HL-60/S4 treated with phorbol 12-myristate 13-acetate at 8.2 ng/mL for 4 days and 3 days (cell line): Measurements from ENCODE around the gene DPYSL5.

ENCODE experiments used
- in situ Hi-C: fragments of 300-500 bp; cut with MboI; formaldehyde crosslinking; loops from 2 replicates; pipeline ENCODE4 v1.15.0; 2022; ENCODE audit warnings: low sequenced_read_pairs

DPYSL5 gene

DNA sequence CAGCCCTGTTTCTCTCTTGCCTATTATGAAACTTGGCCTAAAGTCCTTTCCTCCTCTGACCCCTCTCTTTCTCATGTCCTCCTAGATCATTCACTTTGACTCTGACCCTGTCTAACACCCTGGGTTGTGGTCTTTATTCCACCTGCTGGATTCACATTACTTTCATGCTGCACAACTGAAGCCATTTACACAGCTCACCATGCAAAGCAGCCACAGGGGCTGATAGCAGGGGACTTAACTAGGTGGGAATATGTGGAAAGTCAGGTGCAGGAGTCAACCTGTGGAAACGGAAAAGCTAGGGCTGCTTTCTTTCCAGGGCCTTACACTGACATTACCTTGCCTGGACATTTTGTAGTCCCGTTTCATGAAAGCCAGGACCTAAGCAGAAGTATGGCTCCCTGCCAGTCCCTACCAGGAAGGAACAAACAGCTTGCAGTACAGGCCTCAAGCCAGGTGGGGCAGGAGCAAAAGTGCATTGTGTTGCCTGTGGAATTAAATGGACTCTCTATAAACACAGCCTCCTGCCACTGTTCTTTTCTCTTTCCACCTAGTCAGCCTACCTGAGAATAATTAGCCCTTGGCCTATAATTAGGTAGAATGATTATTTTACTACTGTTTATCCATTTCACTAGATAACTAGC is 134.3 kb downstream of the DPYSL5 start:
- in situ Hi-C loops: no loop called here

DNA sequence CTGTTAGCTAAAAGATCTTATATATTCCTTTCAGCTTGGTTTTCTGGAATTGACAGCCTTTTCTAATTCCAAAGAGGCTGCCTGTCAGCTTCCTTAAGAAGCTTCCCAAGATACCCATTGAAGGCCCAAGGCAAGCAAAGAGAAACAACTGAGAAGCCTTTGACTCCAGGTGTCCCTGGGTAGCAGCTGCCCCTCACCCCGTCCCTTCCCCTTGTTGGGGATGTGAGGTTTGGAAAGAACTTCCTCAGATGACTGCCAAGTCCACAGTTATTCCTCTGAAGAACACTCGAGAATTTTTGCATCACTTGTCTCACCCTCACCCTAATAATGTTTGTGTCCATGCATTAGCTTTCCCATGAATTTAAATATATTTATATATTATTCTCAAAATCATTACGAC is 135.8 kb downstream of the DPYSL5 start:
- in situ Hi-C loops: no loop called here

DNA sequence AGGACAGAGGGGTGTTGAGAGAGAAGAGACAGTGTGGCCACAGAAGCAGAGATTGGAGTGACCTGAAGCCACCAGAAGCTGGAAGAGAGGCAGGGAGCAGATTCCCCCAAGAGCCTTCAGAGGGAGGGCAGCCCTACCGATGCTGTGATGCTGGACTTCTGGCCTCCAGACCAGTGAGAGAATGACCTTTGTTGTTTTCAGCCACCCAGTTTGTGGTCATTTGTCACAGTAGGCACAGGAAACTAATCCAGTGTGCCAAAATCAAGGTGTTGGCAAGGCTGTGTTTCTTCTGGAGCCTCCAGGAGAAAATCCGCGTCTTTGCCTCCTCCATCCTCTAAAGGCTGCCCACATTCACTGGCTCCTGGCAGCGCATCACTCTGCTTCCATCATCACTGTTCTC is 137.9 kb downstream of the DPYSL5 start:
- in situ Hi-C loops: no loop called here

DNA sequence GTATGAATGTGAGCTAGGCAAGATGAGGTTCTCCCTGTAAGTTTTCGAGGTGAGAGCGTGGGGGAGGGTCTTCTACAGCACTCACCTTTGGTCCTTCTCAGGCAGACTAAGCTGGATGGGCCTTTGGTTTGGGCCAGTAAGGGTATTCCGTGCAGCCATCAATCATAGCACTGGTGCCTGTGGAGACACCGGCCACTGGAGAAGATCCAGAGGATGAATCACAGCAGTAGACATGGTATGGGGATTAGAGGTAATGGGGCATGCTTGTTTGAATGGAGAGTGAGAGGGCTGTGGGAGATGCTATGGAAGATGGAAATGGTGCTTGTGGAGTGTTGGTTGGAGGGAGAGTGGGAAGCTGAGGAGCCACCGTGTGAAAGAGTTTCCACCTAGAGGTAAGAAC is 138.6 kb downstream of the DPYSL5 start:
- in situ Hi-C loops: no loop called here

DNA sequence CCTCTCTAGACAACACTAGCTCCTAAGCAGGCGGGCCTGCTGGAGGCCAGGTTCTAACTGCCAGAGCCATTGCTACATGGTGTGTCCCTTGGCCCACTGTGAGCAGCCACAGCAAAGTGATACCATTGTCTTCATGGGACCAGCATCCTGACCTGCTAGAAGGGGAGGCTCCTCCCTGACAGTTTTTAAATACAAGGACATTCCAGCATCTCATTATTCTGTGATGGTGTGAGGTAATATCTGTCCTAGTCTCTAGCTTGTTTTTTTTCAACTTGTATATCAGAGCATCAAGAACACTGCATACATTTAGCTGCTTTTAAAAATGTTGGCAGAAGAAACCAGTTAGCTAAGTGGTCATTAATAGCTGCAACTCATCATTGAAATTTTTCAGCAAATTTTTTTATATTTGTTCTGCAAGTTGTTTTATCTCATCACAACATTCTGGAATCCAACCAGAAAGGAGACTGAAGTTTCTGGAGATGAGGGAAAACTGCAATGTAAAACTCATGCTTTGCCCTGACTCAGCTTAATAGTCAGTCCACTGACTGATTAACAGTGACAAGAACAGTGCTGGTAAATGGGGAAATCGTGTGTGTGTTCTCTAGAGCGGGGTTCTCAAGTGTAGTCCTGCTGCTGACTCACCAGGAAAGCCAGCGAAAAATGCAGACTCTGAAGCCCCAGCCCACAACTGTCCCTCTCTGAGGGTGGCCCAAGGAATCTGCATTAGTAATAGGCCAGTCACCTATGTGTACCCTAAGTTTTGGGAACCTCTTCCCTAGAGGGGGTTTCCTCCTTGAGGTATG is 140.3 kb downstream of the DPYSL5 start:
- in situ Hi-C loops: no loop called here

DNA sequence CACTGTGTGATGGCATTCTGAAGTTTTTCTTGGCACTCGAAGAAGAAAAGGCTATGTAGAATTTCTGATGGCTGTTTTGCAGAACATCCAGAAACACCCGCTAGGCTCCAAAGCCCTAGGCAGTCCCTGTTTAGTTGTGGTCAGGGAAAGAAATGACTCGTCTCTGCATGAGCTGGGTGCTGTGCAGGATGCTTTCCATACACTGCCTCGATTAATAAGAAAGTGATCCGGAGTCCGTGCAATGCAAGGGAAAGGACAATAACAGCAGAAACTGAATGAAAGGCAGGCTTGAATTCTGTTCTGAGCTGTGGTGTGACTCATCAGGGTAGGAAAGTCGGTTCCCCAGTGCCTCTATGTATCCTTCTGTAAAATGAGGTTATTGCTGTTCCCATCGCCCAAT is 141.2 kb downstream of the DPYSL5 start:
- in situ Hi-C loops: no loop called here

DNA sequence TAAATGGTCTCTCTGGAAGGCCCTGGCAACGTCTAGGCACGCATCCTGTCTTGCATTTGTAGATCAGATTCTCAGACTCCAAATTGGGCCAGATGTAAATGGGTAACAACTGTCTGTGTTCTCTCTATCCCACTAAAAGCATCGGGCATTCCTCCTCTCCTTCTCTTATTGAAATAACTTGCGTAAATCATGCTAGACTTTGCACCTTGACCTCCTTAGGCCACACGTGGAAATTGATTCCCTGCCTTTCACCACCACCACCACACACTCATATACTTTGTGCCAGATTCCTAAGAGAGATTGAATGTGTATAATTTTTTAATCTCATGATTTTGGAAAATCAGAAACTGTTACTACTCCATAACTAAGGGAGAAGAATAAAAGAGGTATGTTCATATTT is 143.8 kb downstream of the DPYSL5 start:
- in situ Hi-C loops: no loop called here

DNA sequence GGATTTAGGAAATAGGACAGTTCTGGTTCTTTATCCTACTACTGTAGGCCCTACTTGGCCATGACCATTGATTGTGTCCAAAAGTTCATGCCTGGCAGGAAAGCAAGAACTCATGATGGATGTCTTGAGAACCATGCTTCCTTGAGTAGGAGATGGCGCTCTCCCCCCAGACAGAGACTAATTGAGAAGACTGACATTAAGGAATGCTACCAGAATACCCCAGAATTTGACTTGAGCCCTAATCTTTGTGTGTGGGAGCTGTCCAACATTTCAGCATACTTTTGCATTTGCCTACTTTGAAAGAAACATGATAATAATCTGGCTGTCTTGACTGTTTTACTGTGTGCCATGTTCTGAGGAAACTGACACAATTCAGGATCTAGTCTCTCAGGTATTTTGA is 145.8 kb downstream of the DPYSL5 start:
- in situ Hi-C loops: no loop called here

DNA sequence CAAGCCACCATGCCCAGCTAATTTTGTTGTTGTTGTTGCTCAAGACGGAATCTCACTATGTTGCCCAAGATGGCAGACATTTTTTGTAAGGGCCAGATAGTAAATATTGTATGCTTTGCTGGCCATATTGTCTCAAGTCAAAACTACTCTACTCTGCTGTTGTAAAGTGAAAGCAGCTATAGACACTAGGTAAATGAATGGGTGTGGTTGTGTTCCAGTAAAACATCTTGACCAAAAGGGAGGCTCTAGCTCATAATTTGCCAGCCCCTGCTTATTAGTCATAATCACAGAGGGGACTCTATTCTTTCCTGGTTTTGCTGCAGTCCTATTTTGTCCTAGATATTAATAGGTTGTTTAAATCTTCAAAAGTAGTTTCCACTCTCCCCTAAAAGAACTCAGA is 147.1 kb downstream of the DPYSL5 start:
- in situ Hi-C loops: no loop called here

DNA sequence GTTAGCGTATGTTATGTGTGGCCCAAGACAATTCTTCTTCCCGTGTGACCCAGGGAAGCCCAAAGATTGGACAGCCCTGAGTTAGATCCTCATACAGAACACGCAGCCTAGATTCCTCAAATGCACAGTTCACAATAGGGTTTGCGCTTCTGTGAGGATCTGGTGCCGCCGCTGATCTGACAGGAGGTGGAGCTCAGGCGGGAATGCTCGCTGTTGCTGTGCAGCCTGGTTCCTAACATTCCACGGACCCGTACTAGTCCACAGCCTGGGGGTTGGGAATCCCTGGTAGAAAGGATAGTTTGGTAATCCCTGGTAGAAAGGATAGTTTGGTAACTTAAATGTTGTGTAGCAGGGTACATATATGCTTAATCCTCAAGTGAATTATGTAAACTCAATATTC is 149.5 kb downstream of the DPYSL5 start:
- in situ Hi-C loops: no loop called here

DNA sequence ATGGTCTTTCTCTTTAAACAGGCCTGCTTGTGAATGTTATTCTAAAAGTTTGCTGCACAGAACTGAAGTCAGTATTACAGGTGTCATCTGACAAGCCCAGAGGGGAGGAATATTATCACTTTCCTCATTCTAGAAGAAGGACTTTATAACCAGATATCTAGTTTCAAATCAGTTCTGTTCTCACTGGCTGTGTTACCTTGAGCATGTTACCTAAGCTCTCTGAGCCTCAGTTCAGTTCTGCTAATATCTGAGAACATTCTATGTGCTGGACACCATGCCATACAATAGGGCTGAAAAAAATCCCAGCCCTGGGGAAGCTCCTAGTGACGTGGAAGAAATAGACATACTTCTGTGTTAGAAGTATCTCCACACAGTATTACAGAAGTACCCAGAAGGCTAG is 150.4 kb downstream of the DPYSL5 start:
- in situ Hi-C loops: no loop called here
